DOHH2 (cell line): ENCODE results near the gene EMILIN3.

ENCODE experiments used
- H3F3A ChIP-seq: fragments of 200-600 bp; sonication (generic), shearing (Covaris generic); 2 replicates; pipeline ENCODE4 v1.6.0; 2016; ENCODE audit warnings: antibody characterized with exemption, mild to moderate bottlenecking; ENCODE audit not compliant: control insufficient read depth, insufficient read depth
- H3K27ac ChIP-seq: fragments of 200-600 bp; sonication (generic); 2 replicates; pipeline ENCODE4 v1.5.1; 2014; ENCODE audit warnings: low read depth, mild to moderate bottlenecking, low read length, moderate library complexity
- H3K27me3 ChIP-seq: fragments of 200-600 bp; sonication (generic); 2 replicates; pipeline ENCODE4 v1.6.1; 2014; ENCODE audit warnings: mild to moderate bottlenecking, low read length, mixed read lengths; ENCODE audit not compliant: control insufficient read depth
- H3K36me3 ChIP-seq: fragments of 200-600 bp; sonication (generic); 2 replicates; pipeline ENCODE4 v1.6.1; 2014; ENCODE audit warnings: mild to moderate bottlenecking, low read length, moderate library complexity, mixed read lengths; ENCODE audit not compliant: control insufficient read depth
- H3K4me1 ChIP-seq: fragments of 200-600 bp; sonication (generic); 2 replicates; pipeline ENCODE4 v1.6.1; 2014; ENCODE audit warnings: mild to moderate bottlenecking, low read length, mixed read lengths; ENCODE audit not compliant: control insufficient read depth
- H3K4me2 ChIP-seq: fragments of 200-600 bp; sonication (generic); 2 replicates; pipeline ENCODE4 v1.6.0; 2014; ENCODE audit warnings: mild to moderate bottlenecking, low read length, moderate library complexity
- H3K4me3 ChIP-seq: fragments of 200-600 bp; sonication (generic); 2 replicates; pipeline ENCODE4 v1.5.1; 2014; ENCODE audit warnings: mild to moderate bottlenecking, low read length, mixed read lengths
- H3K79me2 ChIP-seq: fragments of 200-600 bp; sonication (generic); 2 replicates; pipeline ENCODE4 v1.6.1; 2014; ENCODE audit warnings: mild to moderate bottlenecking, low read length, mixed read lengths; ENCODE audit not compliant: control insufficient read depth
- H3K9me2 ChIP-seq: fragments of 200-600 bp; sonication (generic); replicated peaks from 2 replicates; pipeline ENCODE4 v1.6.1; 2014; ENCODE audit warnings: mild to moderate bottlenecking, low read length, mixed read lengths; ENCODE audit not compliant: control insufficient read depth
- H3K9me3 ChIP-seq: fragments of 200-600 bp; sonication (generic); 2 replicates; pipeline ENCODE4 v1.6.1; 2014; ENCODE audit warnings: antibody characterized with exemption, low read length, mixed read lengths; ENCODE audit not compliant: control insufficient read depth, insufficient read depth
- H4K20me1 ChIP-seq: fragments of 200-600 bp; sonication (generic); 2 replicates; pipeline ENCODE4 v1.6.0; 2014; ENCODE audit warnings: low read depth, mild to moderate bottlenecking, antibody characterized with exemption, low read length, moderate library complexity; ENCODE audit not compliant: control insufficient read depth, insufficient read depth
- CTCF ChIP-seq: fragments of 200-600 bp; sonication (generic); IDR thresholded peaks from one replicate; pipeline ENCODE4 v1.5.1; 2014; ENCODE audit warnings: antibody characterized with exemption, mild to moderate bottlenecking, low read depth, low read length; ENCODE audit not compliant: poor library complexity, severe bottlenecking
- EZH2phosphoT487 ChIP-seq: fragments of 200-600 bp; sonication (generic); IDR thresholded peaks from 2 replicates; pipeline ENCODE4 v1.6.1; 2017; ENCODE audit warnings: borderline replicate concordance, mild to moderate bottlenecking, antibody characterized with exemption, low read length, moderate library complexity, mixed read lengths

EMILIN3 gene

GRCh38 chr20:41349266-41349665 lies 17.4 kb downstream of the EMILIN3 start:
- H3K4me1 ChIP-seq, result no peaks in the 10 kb centered on the region
- TF ChIP-seq CTCF (no peak), EZH2phosphoT487 (no peak)
- no peaks in the 10 kb centered on the region for H3K36me3 ChIP-seq
- H3K4me2 ChIP-seq, result no peak overlapping the region
- no peaks in the 10 kb centered on the region for H3K27me3 ChIP-seq
- no peaks in the 10 kb centered on the region for H3K9me3 ChIP-seq
- no peaks in the 10 kb centered on the region for H3K9me2 ChIP-seq
- no peaks in the 10 kb centered on the region for H4K20me1 ChIP-seq
- H3K27ac ChIP-seq, result no peak overlapping the region
- H3K79me2 ChIP-seq, result no peaks in the 10 kb centered on the region
- no peak overlapping the region for H3K4me3 ChIP-seq
- H3F3A ChIP-seq, result no peaks in the 10 kb centered on the region

DNA sequence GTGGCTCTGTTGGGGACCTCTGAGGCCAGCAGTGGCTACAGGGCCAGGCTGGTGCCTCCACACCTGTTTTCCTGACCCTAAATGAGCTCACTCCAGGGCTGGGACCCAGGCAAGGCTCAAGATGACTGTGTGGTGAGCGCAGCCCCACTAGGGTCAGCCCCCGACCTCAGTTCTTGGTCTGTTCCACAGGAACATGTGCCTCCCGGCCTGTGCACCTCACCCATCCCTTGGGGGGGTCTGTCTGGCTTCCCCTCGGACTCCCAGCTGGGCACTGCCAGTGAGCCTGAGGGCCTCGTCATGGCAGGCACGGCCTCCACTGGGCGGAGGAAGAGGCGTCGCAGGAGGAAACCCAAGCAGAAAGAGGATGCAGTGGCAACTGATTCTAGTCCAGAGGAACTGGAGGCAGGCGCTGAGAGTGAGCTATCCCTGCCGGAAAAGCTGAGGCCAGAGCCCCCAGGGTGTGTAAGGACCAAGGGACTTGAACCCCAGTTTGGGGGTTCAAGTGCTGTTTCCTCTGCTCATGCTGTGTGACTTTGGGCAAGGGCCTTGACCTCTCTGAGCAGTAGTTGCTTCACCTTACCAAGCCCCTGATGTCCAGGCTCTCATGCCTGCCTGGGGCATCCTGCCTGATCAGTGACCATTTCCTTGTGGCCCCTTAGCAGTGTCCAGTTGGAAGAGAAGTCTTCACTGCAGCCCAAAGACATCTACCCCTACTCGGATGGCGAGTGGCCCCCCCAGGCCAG lies 18.0 kb downstream of the EMILIN3 start:
- Histone ChIP-seq H3K79me2 (no peaks in the 10 kb centered on the region), H3K36me3 (no peaks in the 10 kb centered on the region), H3K27me3 (no peaks in the 10 kb centered on the region), H4K20me1 (no peaks in the 10 kb centered on the region), H3F3A (no peaks in the 10 kb centered on the region), H3K27ac (no peak overlapping the region), H3K4me3 (no peak overlapping the region), H3K9me3 (no peaks in the 10 kb centered on the region), H3K9me2 (no peaks in the 10 kb centered on the region), H3K4me1 (no peaks in the 10 kb centered on the region), H3K4me2 (no peak overlapping the region)
- no peak for TF ChIP-seq CTCF
- TF ChIP-seq EZH2phosphoT487, result no peak

DNA sequence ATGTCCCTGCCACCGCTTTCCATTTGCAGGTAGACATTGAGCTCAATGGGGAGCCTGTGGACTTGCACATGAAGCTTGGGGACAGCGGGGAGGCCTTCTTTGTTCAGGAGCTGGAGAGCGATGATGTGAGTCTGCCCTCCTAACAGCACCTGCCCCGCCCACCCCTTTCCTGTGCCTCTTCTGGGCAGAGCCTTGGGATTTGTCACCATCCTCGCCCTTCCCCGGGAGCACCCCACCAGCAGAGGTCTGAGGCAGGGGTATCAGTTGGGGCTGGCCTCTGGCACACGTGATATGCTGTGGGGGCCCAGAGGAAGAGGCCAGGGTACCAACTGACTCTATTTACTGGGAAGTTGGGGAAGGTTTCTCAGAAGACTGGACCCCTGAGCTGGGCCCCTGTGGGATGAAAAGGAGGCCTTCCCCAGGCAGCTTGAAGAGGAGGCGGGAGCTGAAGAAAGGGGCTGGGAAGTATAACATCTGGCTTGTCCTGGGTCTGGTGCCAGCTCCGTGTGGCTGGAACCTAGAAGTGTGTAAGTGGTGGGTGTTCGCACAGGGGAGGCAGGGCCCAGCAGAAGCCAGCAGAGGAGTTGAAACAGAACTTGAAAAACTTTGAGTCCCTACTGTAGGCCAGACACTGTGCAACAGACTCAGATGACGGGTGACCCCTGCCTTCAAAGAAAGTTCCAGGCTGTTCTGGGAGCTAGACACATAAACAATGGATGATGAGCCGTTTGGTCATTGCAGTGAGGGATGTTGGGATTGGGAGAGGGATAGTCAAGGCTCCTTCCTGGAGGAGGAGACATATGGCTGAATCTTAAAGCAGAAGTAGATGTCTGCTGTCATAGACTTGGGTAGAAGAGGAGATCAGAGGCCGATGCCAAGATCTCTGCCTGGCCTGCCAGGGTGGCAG lies 18.8 kb downstream of the EMILIN3 start:
- Histone ChIP-seq H4K20me1 (no peaks in the 10 kb centered on the region), H3K27me3 (no peaks in the 10 kb centered on the region), H3K4me2 (no peak overlapping the region), H3K27ac (no peak overlapping the region), H3K79me2 (no peaks in the 10 kb centered on the region), H3K9me2 (no peaks in the 10 kb centered on the region), H3F3A (no peaks in the 10 kb centered on the region), H3K4me1 (no peaks in the 10 kb centered on the region), H3K4me3 (no peak overlapping the region), H3K36me3 (no peaks in the 10 kb centered on the region), H3K9me3 (no peaks in the 10 kb centered on the region)
- no peak for TF ChIP-seq CTCF
- no peak for TF ChIP-seq EZH2phosphoT487
